Smooth muscle cell (in vitro differentiated cells): Measurements from ENCODE around the gene RUNX1. TPM values are rescaled to one million over a fixed set of nuclear protein-coding genes. Genes with fewer than 3 reads are reported as not detected.
A peak's percentile ranks its signal among the peaks of the same experiment; 100 is the strongest.

Experiments used
- DNase-seq: peaks from one replicate; lab custom pipeline; 2025; ENCODE audit not compliant: unreplicated experiment; lab: John Stamatoyannopoulos, UW
- H2AFZ ChIP-seq: fragments of 200-600 bp; sonication (generic); 2 replicates; pipeline ENCODE4 v1.6.0; 2016; ENCODE audit warnings: antibody characterized with exemption, low read depth, mild to moderate bottlenecking
- H3F3A ChIP-seq: fragments of 200-600 bp; sonication (generic); 2 replicates; pipeline ENCODE4 v1.6.0; 2017; ENCODE audit warnings: antibody characterized with exemption, low read depth
- H3K27ac ChIP-seq: fragments of 200-600 bp; sonication (generic); 2 replicates; pipeline ENCODE4 v1.5.1; 2016; ENCODE audit warnings: low read depth, mild to moderate bottlenecking
- H3K27me3 ChIP-seq: fragments of 200-600 bp; sonication (generic); 2 replicates; pipeline ENCODE4 v1.6.1; 2016; ENCODE audit warnings: low read depth, mild to moderate bottlenecking
- H3K36me3 ChIP-seq: fragments of 200-600 bp; sonication (generic); 2 replicates; pipeline ENCODE4 v1.5.1; 2016; ENCODE audit warnings: low read depth
- H3K4me1 ChIP-seq: fragments of 200-600 bp; sonication (generic); 2 replicates; pipeline ENCODE4 v1.5.1; 2016; ENCODE audit warnings: low read depth
- H3K4me2 ChIP-seq: fragments of 200-600 bp; sonication (generic); 2 replicates; pipeline ENCODE4 v1.6.0; 2016; ENCODE audit warnings: mild to moderate bottlenecking
- H3K4me3 ChIP-seq: fragments of 200-600 bp; sonication (generic); 2 replicates; pipeline ENCODE4 v1.5.1; 2016; ENCODE audit warnings: mild to moderate bottlenecking
- H3K79me2 ChIP-seq: fragments of 200-600 bp; sonication (generic); 2 replicates; pipeline ENCODE4 v1.6.0; 2016; ENCODE audit warnings: low read depth, mild to moderate bottlenecking
- H3K9ac ChIP-seq: fragments of 200-600 bp; sonication (generic); 2 replicates; pipeline ENCODE4 v1.6.0; 2016; ENCODE audit warnings: low read depth
- H3K9me3 ChIP-seq: fragments of 200-600 bp; sonication (generic); replicated peaks from 2 replicates; pipeline ENCODE4 v1.5.1; 2016; ENCODE audit warnings: low read depth
- H4K20me1 ChIP-seq: fragments of 200-600 bp; sonication (generic); 2 replicates; pipeline ENCODE4 v1.6.0; 2016; ENCODE audit warnings: low read depth
- CTCF ChIP-seq: fragments of 200-600 bp; sonication (generic); IDR thresholded peaks from 2 replicates; pipeline ENCODE4 v1.5.1; 2017; ENCODE audit warnings: borderline replicate concordance, mild to moderate bottlenecking, antibody characterized with exemption; ENCODE audit not compliant: insufficient read depth, poor library complexity, severe bottlenecking
- WGBS: methylation state at CpG from one replicate; pipeline ENCODE4 v1.1.7; 2016; ENCODE audit warnings: low lambda C conversion rate; 5-methylcytosine and 5-hydroxymethylcytosine counted together
- polyA plus RNA-seq: library from polyadenylated mRNA; unstranded; fragments of >200 nt; fragmentation: Nextera tagmentation; extraction: Ambion mirVana; gene quantifications from 2 replicates; pipeline ENCODE4 v1.2.1, GENCODE V29; 2016
- total RNA-seq: library from RNA; depleted of rRNA; stranded (reverse); fragments of >200 nt; gene quantifications from 2 replicates; pipeline ENCODE4 v1.2.3, GENCODE V29; 2014

The RUNX1 gene
- total and polyA plus RNA-seq, 2 experiments from 2014 or later, result 33.4 to 97.6 TPM

- Histone ChIP-seq H3K4me2 (no peak overlapping the region), H3K27me3 (no peaks in the 10 kb centered on the region), H3K27ac (peak overlapping the region; percentile 85), H3K36me3 (no peaks in the 10 kb centered on the region), H3K9ac (no peak overlapping the region), H2AFZ (no peak overlapping the region), H4K20me1 (peaks cover 100% of the 10 kb centered on the region), H3K4me1 (peaks cover 7% of the 10 kb centered on the region), H3K9me3 (no peaks in the 10 kb centered on the region), H3F3A (peaks cover 56% of the 10 kb centered on the region), H3K4me3 (no peak overlapping the region), H3K79me2 (peaks cover 87% of the 10 kb centered on the region)
- no peak for DNase-seq
- TF ChIP-seq CTCF, result no peak
- WGBS, result 85% methylated on average over 4 of the region's 4 CpGs
Observed at GRCh38 chr21:34861258-34861657, 187.8 kb downstream of the RUNX1 start.

- H3K4me3 ChIP-seq, result no peak overlapping the region
- no peak overlapping the region for H3K9ac ChIP-seq
- no peaks in the 10 kb centered on the region for H3K27me3 ChIP-seq
- H3K36me3 ChIP-seq, result no peaks in the 10 kb centered on the region
- no peaks in the 10 kb centered on the region for H3K4me1 ChIP-seq
- H3K79me2 ChIP-seq, result peaks cover 91% of the 10 kb centered on the region
- TF ChIP-seq CTCF, result no peak
- H4K20me1 ChIP-seq, result peaks cover 100% of the 10 kb centered on the region
- H3K4me2 ChIP-seq, result no peak overlapping the region
- H2AFZ ChIP-seq, result no peak overlapping the region
- H3K27ac ChIP-seq, result peak overlapping the region; percentile 85
- H3K9me3 ChIP-seq, result no peaks in the 10 kb centered on the region
- WGBS, result 80% methylated on average over 5 of the region's 5 CpGs
- peaks cover 61% of the 10 kb centered on the region for H3F3A ChIP-seq
- DNase-seq, result no peak
Observed at GRCh38 chr21:34859976-34860653, 189.0 kb downstream of the RUNX1 start.

GRCh38 chr21:34858559-34858958 is 190.5 kb downstream of the RUNX1 start:
- no peak for DNase-seq
- Histone ChIP-seq H3K4me3 (no peak overlapping the region), H2AFZ (no peak overlapping the region), H3K4me1 (no peaks in the 10 kb centered on the region), H4K20me1 (peaks cover 100% of the 10 kb centered on the region), H3K9me3 (no peaks in the 10 kb centered on the region), H3K9ac (no peak overlapping the region), H3K79me2 (peaks cover 85% of the 10 kb centered on the region), H3F3A (peaks cover 65% of the 10 kb centered on the region), H3K27me3 (no peaks in the 10 kb centered on the region), H3K27ac (peak overlapping the region; percentile 32), H3K36me3 (no peaks in the 10 kb centered on the region), H3K4me2 (no peak overlapping the region)
- WGBS, result 67% methylated on average over 3 of the region's 3 CpGs
- no peak for TF ChIP-seq CTCF

- peak; percentile 15 for TF ChIP-seq CTCF
- no peak for DNase-seq
- peaks cover 85% of the 10 kb centered on the region for H3K79me2 ChIP-seq
- no peaks in the 10 kb centered on the region for H3K27me3 ChIP-seq
- WGBS, result 81% methylated on average over 4 of the region's 4 CpGs
- H3K9me3 ChIP-seq, result no peaks in the 10 kb centered on the region
- H3K36me3 ChIP-seq, result no peaks in the 10 kb centered on the region
- H3F3A ChIP-seq, result peaks cover 72% of the 10 kb centered on the region
- H3K27ac ChIP-seq, result peak overlapping the region; percentile 64
- H3K4me3 ChIP-seq, result no peak overlapping the region
- H2AFZ ChIP-seq, result no peak overlapping the region
- no peak overlapping the region for H3K4me2 ChIP-seq
- H4K20me1 ChIP-seq, result peaks cover 100% of the 10 kb centered on the region
- H3K9ac ChIP-seq, result no peak overlapping the region
- no peaks in the 10 kb centered on the region for H3K4me1 ChIP-seq
Observed at GRCh38 chr21:34857874-34858273, 191.2 kb downstream of the RUNX1 start.
